Activated naive CD4-positive, alpha-beta T cell treated with anti-CD3 and anti-CD28 coated beads for 36 hours (primary cell): Measurements from ENCODE around the gene PCDH9. TPM values are rescaled to one million over a fixed set of nuclear protein-coding genes. Genes with fewer than 3 reads are reported as not detected.

Source experiments
- CTCF ChIA-PET: fragments of 350-600 bp; sonication (Branson Sonifier 250); formaldehyde crosslinking; loops from one replicate; lab custom pipeline; 2021; ENCODE audit warnings: antibody characterized with exemption; lab: Charles Lee
- DNase-seq: peaks from one replicate; pipeline ENCODE4 v3.0.0-alpha.2; 2020
- H3K27ac Mint-ChIP-seq: one replicate; pipeline ENCODE4 v1.8.0; 2021; ENCODE audit warnings: mild to moderate bottlenecking, mixed read lengths
- H3K27me3 Mint-ChIP-seq: one replicate; pipeline ENCODE4 v1.8.0; 2021; ENCODE audit warnings: low read depth, mixed read lengths
- H3K36me3 Mint-ChIP-seq: one replicate; pipeline ENCODE4 v1.8.0; 2021; ENCODE audit warnings: low read depth, mixed read lengths
- H3K4me1 Mint-ChIP-seq: one replicate; pipeline ENCODE4 v1.8.0; 2021; ENCODE audit warnings: low read depth, mixed read lengths
- H3K4me3 Mint-ChIP-seq: one replicate; pipeline ENCODE4 v1.8.0; 2021; ENCODE audit warnings: mild to moderate bottlenecking, moderate library complexity, mixed read lengths
- H3K9me3 Mint-ChIP-seq: one replicate; pipeline ENCODE4 v1.8.0; 2021; ENCODE audit warnings: mixed read lengths
- intact Hi-C: fragments of 100-400 bp; cut with micrococcal nuclease; formaldehyde crosslinking; loops from one replicate; pipeline ENCODE4 v1.15.1; 2023
- total RNA-seq, 2 experiments: library from RNA; stranded (reverse); gene quantifications; one replicate each; pipeline ENCODE4 v1.2.3, GENCODE V29; 2021

The PCDH9 gene
- total RNA-seq, 2 experiments from 2014 or later: 0.10 to 0.15 TPM

- no peaks in the 10 kb centered on the region for H3K36me3 Mint-ChIP-seq
- no peaks in the 10 kb centered on the region for H3K27me3 Mint-ChIP-seq
- no peak overlapping the region for H3K4me3 Mint-ChIP-seq
- no peak for DNase-seq
- CTCF ChIA-PET: no interaction called here
- no peaks in the 10 kb centered on the region for H3K4me1 Mint-ChIP-seq
- no peak overlapping the region for H3K27ac Mint-ChIP-seq
- H3K9me3 Mint-ChIP-seq: peaks cover 4% of the 10 kb centered on the region
- intact Hi-C loops: no loop called here
Measured at GRCh38 chr13:66503890-66504289, 726.2 kb downstream of the PCDH9 start.

DNA sequence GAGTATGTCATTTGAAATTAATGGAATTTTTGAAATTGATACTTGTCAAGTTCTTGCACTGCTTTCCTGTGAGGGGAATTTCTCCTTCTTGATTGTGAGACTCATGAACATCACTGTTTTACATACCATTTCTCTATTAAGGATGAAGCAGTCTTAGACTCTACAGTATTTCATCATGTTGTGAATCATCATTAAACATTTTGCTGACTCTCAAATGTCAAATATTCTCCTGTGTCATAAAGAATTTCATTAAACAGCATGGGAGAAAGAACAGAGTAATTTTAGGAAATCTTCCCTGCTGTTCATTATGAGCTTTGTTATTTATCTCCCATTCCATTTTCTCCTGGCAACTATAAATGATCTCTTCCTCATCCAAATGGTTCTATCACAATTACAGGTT lies 729.0 kb downstream of the PCDH9 start:
- Mint-ChIP-seq H3K36me3 (no peaks in the 10 kb centered on the region), H3K27ac (no peak overlapping the region), H3K9me3 (peaks cover 4% of the 10 kb centered on the region), H3K4me3 (no peak overlapping the region), H3K27me3 (no peaks in the 10 kb centered on the region), H3K4me1 (no peaks in the 10 kb centered on the region)
- CTCF ChIA-PET: no interaction called here
- intact Hi-C loops: no loop called here
- DNase-seq: no peak

DNA sequence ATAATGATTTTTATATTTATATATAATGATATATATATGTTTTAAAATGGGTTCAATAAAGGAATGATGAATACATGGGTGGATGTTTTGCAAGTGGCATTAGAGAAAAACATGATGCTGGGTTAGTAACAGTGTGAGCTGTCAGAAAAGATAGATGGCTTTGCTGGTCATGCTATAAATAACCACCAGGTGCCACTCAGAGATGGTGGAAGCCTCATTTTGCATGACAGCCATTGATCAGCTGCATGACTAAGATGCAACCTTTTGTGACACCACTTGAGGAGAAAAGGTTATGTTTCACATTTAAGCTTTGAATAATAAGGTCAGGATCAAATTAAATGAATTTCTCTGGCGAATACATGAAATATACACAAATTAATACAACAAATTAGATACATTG lies 737.7 kb downstream of the PCDH9 start:
- peaks cover 2% of the 10 kb centered on the region for H3K9me3 Mint-ChIP-seq
- no peaks in the 10 kb centered on the region for H3K27me3 Mint-ChIP-seq
- no peak for DNase-seq
- CTCF ChIA-PET: no interaction called here
- intact Hi-C loops: loop anchor here (2.0 kb wide), 1 partner anchor 732 kb away; no protein-coding TSS in a partner anchor
- H3K4me3 Mint-ChIP-seq: no peak overlapping the region
- H3K36me3 Mint-ChIP-seq: no peaks in the 10 kb centered on the region
- H3K27ac Mint-ChIP-seq: no peak overlapping the region
- H3K4me1 Mint-ChIP-seq: no peaks in the 10 kb centered on the region

DNA sequence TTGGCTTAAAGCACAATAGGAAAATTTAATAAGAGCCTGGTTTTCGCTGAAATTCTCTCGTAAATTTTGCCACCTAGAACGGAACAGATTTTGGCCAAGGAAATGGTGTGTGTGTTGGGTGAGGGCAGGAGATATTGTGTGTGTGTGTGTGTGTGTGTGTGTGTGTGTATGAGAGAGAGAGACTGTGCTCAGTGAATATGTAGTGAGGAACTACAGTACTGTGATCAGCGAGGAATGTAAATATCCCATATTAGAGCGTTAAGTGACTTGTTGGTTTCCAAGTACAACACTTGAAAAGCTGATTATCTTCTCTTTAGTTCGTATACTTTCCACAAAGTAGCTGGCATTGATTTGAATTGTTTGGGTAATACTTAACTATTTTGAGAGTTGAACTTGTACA lies 738.9 kb downstream of the PCDH9 start:
- no peak for DNase-seq
- CTCF ChIA-PET: no interaction called here
- Mint-ChIP-seq H3K4me1 (no peaks in the 10 kb centered on the region), H3K27ac (no peak overlapping the region), H3K36me3 (no peaks in the 10 kb centered on the region), H3K27me3 (no peaks in the 10 kb centered on the region), H3K4me3 (no peak overlapping the region), H3K9me3 (peaks cover 2% of the 10 kb centered on the region)
- intact Hi-C loops: no loop called here

DNA sequence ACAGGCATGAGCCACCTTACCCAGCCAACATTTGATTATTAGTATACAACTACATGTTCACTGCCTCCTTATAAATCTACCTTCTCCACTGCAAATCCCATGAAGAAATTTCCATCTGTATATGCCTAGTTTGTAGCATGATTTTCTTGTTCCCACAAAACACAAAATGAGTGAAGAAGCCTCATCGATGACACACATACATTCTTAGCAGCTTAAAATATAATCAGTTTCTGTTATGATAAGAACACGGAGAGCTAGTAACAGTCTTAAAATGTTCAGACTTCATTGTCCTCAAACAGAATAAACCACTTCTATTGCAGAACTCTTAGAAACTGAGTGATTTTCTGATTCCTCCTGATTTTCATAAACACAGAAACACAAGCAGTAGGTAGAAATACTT lies 740.5 kb downstream of the PCDH9 start:
- Mint-ChIP-seq H3K27ac (no peak overlapping the region), H3K4me1 (no peaks in the 10 kb centered on the region), H3K27me3 (no peaks in the 10 kb centered on the region), H3K4me3 (no peak overlapping the region), H3K9me3 (peaks cover 2% of the 10 kb centered on the region), H3K36me3 (no peaks in the 10 kb centered on the region)
- no peak for DNase-seq
- CTCF ChIA-PET: no interaction called here
- intact Hi-C loops: no loop called here

GRCh38 chr13:66489172-66489571 lies 741.0 kb downstream of the PCDH9 start:
- no peak overlapping the region for H3K4me3 Mint-ChIP-seq
- intact Hi-C loops: no loop called here
- no peak overlapping the region for H3K27ac Mint-ChIP-seq
- peaks cover 2% of the 10 kb centered on the region for H3K9me3 Mint-ChIP-seq
- no peaks in the 10 kb centered on the region for H3K4me1 Mint-ChIP-seq
- CTCF ChIA-PET: no interaction called here
- DNase-seq: no peak
- no peaks in the 10 kb centered on the region for H3K27me3 Mint-ChIP-seq
- H3K36me3 Mint-ChIP-seq: no peaks in the 10 kb centered on the region

DNA sequence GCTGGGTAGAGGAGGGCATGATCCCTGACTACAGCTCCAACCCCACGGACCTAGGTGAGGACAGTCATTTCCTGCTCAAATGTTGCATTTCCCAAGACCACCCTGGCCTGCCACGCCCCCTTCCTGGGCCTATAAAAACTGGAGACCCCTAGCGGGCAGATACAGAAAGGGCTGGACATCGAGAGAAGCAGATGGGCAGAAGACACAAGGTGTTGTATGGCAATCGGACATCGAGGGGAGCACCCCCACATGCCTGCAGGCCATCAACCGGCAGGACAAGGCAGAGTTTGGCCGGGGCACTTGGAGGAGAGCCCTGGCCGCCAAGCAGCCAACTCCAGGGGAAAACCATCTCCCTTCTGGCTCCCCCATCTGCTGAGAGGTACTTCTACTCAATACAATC lies 746.4 kb downstream of the PCDH9 start:
- Mint-ChIP-seq H3K36me3 (no peaks in the 10 kb centered on the region), H3K4me1 (no peaks in the 10 kb centered on the region), H3K9me3 (peaks cover 2% of the 10 kb centered on the region), H3K27ac (no peak overlapping the region), H3K4me3 (no peak overlapping the region), H3K27me3 (no peaks in the 10 kb centered on the region)
- CTCF ChIA-PET: no interaction called here
- intact Hi-C loops: no loop called here
- DNase-seq: no peak

- Mint-ChIP-seq H3K27ac (no peak overlapping the region), H3K36me3 (no peaks in the 10 kb centered on the region), H3K4me3 (no peak overlapping the region), H3K27me3 (no peaks in the 10 kb centered on the region), H3K9me3 (peaks cover 4% of the 10 kb centered on the region), H3K4me1 (no peaks in the 10 kb centered on the region)
- CTCF ChIA-PET: no interaction called here
- intact Hi-C loops: no loop called here
- no peak for DNase-seq
Measured at GRCh38 chr13:66482836-66483235, 747.3 kb downstream of the PCDH9 start.

GRCh38 chr13:66477816-66478215 lies 752.3 kb downstream of the PCDH9 start:
- H3K4me1 Mint-ChIP-seq: no peaks in the 10 kb centered on the region
- H3K27me3 Mint-ChIP-seq: no peaks in the 10 kb centered on the region
- no peak for DNase-seq
- no peaks in the 10 kb centered on the region for H3K36me3 Mint-ChIP-seq
- no peak overlapping the region for H3K4me3 Mint-ChIP-seq
- intact Hi-C loops: no loop called here
- CTCF ChIA-PET: no interaction called here
- no peak overlapping the region for H3K27ac Mint-ChIP-seq
- H3K9me3 Mint-ChIP-seq: peaks cover 4% of the 10 kb centered on the region

GRCh38 chr13:66475061-66475460 lies 755.1 kb downstream of the PCDH9 start:
- Mint-ChIP-seq H3K27ac (no peak overlapping the region), H3K27me3 (no peaks in the 10 kb centered on the region), H3K4me1 (no peaks in the 10 kb centered on the region), H3K9me3 (peaks cover 2% of the 10 kb centered on the region), H3K4me3 (no peak overlapping the region), H3K36me3 (no peaks in the 10 kb centered on the region)
- CTCF ChIA-PET: interaction anchor here (1.0 kb wide), 1 partner anchor 14 kb away, joined by 3 read pairs; no protein-coding TSS in a partner anchor
- intact Hi-C loops: no loop called here
- DNase-seq: no peak

DNA sequence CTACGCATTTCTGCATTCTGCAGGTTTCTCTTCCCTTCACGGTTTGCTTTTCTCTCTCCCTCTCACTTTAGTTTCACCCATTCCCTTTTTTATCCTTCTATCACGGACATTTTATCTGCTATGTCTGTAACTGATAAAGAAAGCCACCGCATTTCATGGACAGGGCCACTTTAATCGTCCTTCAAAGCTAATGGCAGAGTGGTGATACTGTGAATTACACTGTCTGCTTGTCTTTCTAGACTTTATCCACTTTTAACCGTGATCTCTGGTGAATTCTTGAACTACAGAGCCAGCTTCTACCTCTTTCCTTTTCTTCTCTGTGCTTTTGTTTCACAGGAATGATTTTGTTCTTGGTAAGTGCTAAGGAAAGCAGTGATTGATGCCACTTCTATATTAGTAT lies 760.4 kb downstream of the PCDH9 start:
- Mint-ChIP-seq H3K4me1 (no peaks in the 10 kb centered on the region), H3K27me3 (no peaks in the 10 kb centered on the region), H3K9me3 (no peaks in the 10 kb centered on the region), H3K4me3 (no peak overlapping the region), H3K27ac (no peak overlapping the region), H3K36me3 (no peaks in the 10 kb centered on the region)
- no peak for DNase-seq
- CTCF ChIA-PET: no interaction called here
- intact Hi-C loops: no loop called here

- intact Hi-C loops: no loop called here
- CTCF ChIA-PET: interaction anchor here (0.6 kb wide), 1 partner anchor 150 kb away, joined by 3 read pairs; no protein-coding TSS in a partner anchor
- H3K4me1 Mint-ChIP-seq: no peaks in the 10 kb centered on the region
Measured at GRCh38 chr13:66468656-66469055, 761.5 kb downstream of the PCDH9 start.

DNA sequence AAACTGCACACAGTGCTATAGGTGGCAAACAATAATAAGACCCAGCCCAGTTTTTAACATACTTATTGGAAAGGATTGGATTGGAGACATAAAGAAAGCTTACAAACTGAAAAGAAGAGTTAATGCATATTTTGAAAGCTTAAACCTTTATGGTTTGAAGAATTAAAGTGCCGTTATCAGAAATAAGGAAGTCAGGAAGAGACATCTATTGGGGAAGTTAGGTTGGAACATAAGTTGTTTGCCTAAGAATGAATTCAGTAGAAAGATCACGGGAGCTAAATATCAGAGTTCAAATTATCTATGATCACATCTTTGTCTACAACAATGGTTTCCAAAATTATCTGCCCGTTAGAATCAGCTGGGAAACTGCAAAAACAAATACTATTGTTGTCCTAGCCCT lies 767.9 kb downstream of the PCDH9 start:
- CTCF ChIA-PET: no interaction called here

More at GRCh38 chr13:66468656-66469055, 761.5 kb downstream of the PCDH9 start:
- no peaks in the 10 kb centered on the region for H3K9me3 Mint-ChIP-seq
- DNase-seq: no peak
- no peak overlapping the region for H3K27ac Mint-ChIP-seq
- no peak overlapping the region for H3K4me3 Mint-ChIP-seq
- H3K27me3 Mint-ChIP-seq: no peaks in the 10 kb centered on the region
- no peaks in the 10 kb centered on the region for H3K36me3 Mint-ChIP-seq

More for the DNA sequence above, 767.9 kb downstream of the PCDH9 start:
- Mint-ChIP-seq H3K27ac (no peak overlapping the region), H3K9me3 (peaks cover 1% of the 10 kb centered on the region), H3K4me1 (no peaks in the 10 kb centered on the region), H3K27me3 (no peaks in the 10 kb centered on the region), H3K4me3 (no peak overlapping the region), H3K36me3 (no peaks in the 10 kb centered on the region)
- no peak for DNase-seq
- intact Hi-C loops: no loop called here
